ENCODE measurements around the gene SIRPD.
"Not testable (repeated sequence)": the region's sequence is repeated elsewhere in the genome, so short reads cannot be mapped to it uniquely, and the experiment has no call there.

DNA sequence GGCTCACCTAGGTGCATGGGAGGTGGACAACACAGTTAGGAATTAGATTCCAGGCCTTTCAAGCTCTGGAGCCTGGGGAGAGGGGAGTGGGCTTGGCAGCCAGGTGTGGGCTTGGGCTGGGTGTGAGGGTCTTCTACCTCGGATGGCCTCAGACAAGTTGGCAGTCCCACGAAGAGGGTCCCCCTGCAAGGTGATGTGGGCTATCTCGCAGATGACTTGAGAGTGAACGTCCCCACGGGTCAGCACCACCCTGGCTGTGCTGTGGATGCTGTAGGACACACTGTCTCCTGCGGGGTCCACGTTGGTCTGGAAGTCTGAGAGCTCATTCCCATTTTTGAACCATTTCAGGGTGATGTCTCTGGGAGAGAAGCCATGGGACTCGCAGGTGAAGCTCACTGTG lies 14.1 kb upstream of the SIRPD start:
- TF ChIP-seq, protein P1, sequence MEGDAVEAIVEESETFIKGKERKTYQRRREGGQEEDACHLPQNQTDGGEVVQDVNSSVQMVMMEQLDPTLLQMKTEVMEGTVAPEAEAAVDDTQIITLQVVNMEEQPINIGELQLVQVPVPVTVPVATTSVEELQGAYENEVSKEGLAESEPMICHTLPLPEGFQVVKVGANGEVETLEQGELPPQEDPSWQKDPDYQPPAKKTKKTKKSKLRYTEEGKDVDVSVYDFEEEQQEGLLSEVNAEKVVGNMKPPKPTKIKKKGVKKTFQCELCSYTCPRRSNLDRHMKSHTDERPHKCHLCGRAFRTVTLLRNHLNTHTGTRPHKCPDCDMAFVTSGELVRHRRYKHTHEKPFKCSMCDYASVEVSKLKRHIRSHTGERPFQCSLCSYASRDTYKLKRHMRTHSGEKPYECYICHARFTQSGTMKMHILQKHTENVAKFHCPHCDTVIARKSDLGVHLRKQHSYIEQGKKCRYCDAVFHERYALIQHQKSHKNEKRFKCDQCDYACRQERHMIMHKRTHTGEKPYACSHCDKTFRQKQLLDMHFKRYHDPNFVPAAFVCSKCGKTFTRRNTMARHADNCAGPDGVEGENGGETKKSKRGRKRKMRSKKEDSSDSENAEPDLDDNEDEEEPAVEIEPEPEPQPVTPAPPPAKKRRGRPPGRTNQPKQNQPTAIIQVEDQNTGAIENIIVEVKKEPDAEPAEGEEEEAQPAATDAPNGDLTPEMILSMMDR (optimal IDR thresholded peaks at IDR 0.05 in 1 of 3, IDR thresholded peaks at IDR 0.05 in 1 of 3, conservative IDR thresholded peaks at IDR 0.05 in 1 of 3; ENCODE audit: extremely low read depth in 1 of 3, insufficient read depth in 2 of 3, low read length in 3 of 3), result not testable (repeated sequence)
- not testable (repeated sequence) for TF ChIP-seq EZH2 (IDR thresholded peaks at IDR 0.05; ENCODE audit: low read length)
